Smooth muscle cell of the brain vasculature (primary cell): Measurements from ENCODE around the gene MSLN.

ENCODE experiments used
- DNase-seq: peaks from one replicate; pipeline ENCODE4 v3.0.0-alpha.2; 2012; ENCODE audit warnings: low read depth, low spot score

The MSLN gene

GRCh38 chr16:722835-723633 lies 37.5 kb upstream of the MSLN start:
- DNase-seq = no peak

DNA sequence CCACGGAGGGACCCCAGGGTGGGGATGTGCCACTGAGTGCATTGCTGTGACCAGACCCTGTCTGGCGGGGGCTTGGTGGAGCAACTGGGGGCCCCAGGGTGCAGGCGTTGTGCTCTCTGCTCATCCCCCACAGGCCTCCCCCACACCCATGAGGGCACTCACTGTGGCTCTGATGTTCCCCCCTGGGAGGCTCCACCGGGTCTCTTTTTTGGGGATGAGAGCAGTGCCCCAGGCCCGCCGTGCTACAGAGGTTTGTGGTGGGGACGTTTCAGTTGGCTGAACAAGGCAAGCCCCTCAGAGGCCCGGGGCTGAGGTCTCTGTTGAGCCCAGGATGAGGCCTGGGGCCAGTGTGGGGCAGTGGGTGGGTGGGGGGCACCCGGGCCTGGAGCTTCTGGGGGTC lies 36.8 kb upstream of the MSLN start:
- DNase-seq = no peak

GRCh38 chr16:724188-725040 lies 36.1 kb upstream of the MSLN start:
- DNase-seq = no peak

DNA sequence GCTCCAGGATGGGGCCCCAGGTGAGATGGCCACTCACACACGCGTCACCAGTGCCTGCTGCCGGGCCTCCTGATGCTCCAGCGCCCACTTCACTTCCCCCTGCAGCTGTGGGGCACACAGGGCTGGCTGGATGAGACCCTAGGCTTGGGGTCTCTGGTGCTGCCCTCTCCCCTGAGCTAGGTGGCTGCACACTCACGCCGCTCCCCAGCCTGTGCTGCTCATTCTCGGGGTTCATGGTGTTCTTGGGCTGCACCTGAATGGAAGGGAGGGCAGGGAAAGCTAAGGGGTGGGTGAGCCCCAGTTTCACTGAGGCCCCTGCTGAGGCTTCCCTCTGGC lies 35.5 kb upstream of the MSLN start:
- DNase-seq = no peak

DNA sequence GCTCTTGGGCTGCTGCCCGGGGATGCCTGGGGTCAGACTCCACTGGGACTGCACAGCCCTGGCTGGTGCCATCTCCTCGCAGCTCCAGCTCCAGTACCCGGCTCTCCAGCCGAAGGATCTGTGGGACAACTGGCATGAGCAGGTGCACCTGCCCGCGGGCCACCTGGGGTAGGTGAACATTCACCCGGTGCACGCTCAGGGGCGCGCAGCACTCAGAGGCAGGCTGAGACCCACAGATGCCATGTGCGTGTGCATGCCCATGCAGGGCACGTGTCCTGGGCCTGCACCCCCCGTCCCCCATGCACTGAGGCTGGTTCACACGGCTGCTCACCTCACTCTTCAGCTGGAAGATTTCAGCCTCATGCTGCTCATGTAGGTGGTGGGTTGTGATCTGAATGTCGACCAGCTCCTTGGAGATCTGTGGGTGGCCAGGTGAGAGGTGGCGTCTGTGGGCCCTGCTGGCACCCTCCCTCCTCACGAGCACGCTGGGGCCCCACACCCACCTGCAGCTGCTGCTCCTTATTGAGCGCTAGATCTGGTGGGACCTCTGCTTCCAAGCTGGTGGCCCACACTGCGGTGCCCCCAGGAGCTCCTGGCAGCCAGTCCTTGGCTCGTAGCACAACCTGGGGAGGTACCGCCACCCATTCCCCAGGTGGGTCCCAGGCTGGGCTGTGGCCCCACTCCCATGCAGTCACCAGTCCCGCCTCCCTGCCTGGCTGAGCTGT lies 34.9 kb upstream of the MSLN start:
- DNase-seq = no peak

GRCh38 chr16:726188-726437 lies 34.4 kb upstream of the MSLN start:
- DNase-seq = no peak

GRCh38 chr16:726438-727290 lies 33.9 kb upstream of the MSLN start, which contains the start of the genes CCDC78 and HAGHL:
Gene CCDC78, minus strand, starts transcription at chr16:726443. Its CDS starts 76 bp downstream, at chr16:726367.
Gene HAGHL, plus strand, starts transcription at chr16:727106. Its CDS starts 404 bp downstream, at chr16:727510.
- no peak for DNase-seq

- DNase-seq = no peak
Measured at GRCh38 chr16:727291-727977, 33.1 kb upstream of the MSLN start.

GRCh38 chr16:728131-728889 lies 32.2 kb upstream of the MSLN start:
- DNase-seq = no peak

GRCh38 chr16:728890-729744 lies 31.4 kb upstream of the MSLN start:
- no peak for DNase-seq

- no peak for DNase-seq
Measured at GRCh38 chr16:729768-730665, 30.5 kb upstream of the MSLN start.

GRCh38 chr16:730666-731509 lies 29.6 kb upstream of the MSLN start:
- DNase-seq = no peak

GRCh38 chr16:732332-732731 lies 28.2 kb upstream of the MSLN start:
- no peak for DNase-seq

DNA sequence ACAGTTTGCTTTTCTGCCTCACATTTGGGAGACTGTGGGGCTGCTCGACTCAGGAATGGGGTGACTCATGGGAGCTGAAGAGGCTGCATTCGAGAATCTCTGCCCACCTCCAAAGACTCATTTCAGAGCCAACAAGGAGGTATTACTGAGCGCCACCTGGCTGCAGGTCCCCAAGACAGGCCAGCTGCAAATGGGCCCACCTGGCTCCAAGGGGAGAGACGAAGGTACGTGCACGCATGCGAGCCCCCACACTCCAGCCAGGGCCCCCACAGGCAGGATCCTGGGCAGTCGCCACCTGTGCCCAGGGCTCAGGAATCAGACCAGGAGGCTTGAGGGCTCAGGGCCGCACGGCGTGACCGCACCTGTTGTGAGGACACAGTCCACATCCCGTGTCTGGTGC lies 27.6 kb upstream of the MSLN start:
- no peak for DNase-seq

GRCh38 chr16:733382-734207 lies 26.9 kb upstream of the MSLN start:
- DNase-seq = no peak

DNA sequence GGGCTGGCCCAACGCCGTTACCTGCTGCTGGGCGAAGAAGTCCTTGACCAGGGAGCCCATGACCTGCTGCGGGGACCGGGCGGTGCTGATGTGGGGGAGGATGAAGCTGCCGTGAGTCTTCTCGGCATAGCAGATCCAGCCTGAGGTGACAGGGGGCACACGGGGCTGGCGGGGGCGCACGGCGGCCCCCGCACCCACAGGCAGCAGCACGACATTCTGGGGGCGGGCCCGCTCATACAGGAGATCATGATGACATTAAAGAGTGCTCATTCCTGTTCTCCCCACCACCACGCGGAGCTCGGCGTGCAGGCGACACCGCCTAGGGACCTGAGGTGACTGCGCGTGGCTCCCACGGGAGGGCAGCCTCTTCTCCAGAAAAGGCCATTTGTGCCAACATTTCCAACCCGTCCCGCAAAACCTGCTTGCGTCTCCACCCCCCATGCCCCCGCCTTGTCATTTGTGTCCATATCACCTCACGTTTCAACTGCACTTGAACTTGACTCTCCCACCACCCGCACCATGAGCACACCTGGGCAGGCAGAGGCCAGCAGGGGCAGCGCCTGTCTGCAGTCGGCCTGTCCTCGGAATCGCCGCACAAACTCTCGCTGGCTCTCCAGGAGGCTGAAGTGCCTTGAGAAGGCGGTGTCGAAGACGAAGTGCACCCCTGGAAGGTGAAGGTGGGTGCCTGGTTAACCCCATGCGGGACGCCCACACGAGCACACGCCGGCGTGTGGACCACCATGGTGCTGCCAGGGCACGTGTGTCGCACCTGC lies 26.1 kb upstream of the MSLN start:
- no peak for DNase-seq
